ENCODE measurements around the gene C17orf50.
A peak's percentile ranks its signal among the peaks of the same experiment; 100 is the strongest.

C17orf50 gene

DNA sequence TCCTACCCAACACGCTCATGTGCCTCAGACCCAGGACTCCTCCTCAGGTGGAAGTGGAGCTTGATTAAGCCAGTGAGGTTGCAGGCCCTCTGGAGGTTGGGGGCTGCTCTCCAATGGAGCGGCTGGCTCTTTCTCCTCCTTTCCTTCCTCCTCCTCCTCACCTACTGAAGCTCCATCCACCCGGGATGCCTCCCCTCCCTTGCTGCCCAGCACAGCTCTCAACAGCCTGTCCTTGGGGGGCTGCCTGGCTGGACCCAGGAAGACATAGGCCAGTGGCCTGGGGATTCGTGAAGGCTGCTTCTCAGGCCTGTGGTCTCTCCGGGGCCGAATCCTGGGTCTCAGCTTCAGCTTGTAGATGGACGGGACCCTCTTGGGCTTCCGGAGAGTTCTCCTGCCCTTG, 15.9 kb upstream of the C17orf50 start:
- TF ChIP-seq, protein P1, sequence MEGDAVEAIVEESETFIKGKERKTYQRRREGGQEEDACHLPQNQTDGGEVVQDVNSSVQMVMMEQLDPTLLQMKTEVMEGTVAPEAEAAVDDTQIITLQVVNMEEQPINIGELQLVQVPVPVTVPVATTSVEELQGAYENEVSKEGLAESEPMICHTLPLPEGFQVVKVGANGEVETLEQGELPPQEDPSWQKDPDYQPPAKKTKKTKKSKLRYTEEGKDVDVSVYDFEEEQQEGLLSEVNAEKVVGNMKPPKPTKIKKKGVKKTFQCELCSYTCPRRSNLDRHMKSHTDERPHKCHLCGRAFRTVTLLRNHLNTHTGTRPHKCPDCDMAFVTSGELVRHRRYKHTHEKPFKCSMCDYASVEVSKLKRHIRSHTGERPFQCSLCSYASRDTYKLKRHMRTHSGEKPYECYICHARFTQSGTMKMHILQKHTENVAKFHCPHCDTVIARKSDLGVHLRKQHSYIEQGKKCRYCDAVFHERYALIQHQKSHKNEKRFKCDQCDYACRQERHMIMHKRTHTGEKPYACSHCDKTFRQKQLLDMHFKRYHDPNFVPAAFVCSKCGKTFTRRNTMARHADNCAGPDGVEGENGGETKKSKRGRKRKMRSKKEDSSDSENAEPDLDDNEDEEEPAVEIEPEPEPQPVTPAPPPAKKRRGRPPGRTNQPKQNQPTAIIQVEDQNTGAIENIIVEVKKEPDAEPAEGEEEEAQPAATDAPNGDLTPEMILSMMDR (IDR thresholded peaks at IDR 0.05; ENCODE audit: low read depth, low read length): no peak
- in situ Hi-C loops (cut with HindIII; ENCODE audit: low sequenced_read_pairs): no loop called here
- no peak overlapping the region for H3K4me3 ChIP-seq (ENCODE audit: low read depth, low read length)
- DNase-seq (ENCODE audit: low read depth, low spot score): no peak

DNA sequence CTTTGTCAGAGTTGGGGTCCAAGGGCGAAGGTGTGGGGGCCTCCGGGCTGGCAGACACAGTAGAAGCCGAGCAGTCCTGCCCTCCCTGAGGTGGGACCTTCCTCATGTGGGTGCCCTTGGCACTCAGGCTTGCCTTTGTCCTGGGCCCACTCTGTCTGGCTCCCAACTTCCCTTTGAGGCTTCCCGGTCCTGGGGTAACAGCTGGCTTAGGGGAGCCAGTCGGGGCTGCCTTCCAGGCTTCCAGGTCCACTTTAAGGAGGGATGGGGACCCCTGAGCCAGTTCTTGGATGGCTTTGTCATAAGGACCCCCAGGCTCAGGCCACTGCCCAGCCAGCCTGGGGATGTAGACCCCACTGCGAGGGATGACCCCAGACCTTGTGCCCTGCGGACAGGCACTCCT, 15.4 kb upstream of the C17orf50 start:
- no peak overlapping the region for H3K4me3 ChIP-seq (ENCODE audit: low read depth, low read length)
- DNase-seq (ENCODE audit: low read depth, low spot score): no peak
- in situ Hi-C loops (cut with HindIII; ENCODE audit: low sequenced_read_pairs): no loop called here
- TF ChIP-seq, protein P1 (IDR thresholded peaks at IDR 0.05; ENCODE audit: low read depth, low read length): no peak

DNA sequence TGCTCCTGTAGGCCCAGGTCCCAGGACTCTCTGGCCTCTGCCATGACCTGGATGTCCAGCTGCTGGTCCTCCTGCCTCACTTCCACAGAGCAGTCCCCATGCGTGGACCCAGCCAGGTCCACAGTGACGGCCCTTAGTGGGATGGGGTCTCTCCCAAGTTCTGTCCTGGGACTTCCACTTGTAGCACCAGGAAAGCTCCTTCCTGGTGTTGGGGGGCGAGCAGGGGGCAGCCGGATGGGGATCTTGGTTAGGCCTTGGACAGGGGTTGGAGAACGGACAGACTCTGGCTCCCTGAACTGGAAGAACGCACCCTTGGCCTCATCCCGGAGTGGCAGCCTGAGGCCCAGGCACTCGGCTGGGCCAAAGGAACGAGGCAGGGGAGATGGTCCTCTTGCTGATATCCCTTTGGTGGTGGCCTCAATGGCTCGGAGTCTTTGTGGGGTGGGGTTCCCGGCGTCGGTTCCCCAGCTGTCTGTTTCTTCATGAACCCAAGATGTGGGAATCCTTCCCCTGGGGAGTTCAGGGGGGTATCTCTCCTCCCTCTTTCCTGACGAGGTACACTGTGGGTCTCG, 14.9 kb upstream of the C17orf50 start:
- no peak for DNase-seq (ENCODE audit: low read depth, low spot score)
- H3K4me3 ChIP-seq (ENCODE audit: low read depth, low read length): no peak overlapping the region
- in situ Hi-C loops (cut with HindIII; ENCODE audit: low sequenced_read_pairs): no loop called here
- TF ChIP-seq, protein P1 (IDR thresholded peaks at IDR 0.05; ENCODE audit: low read depth, low read length): no peak

DNA sequence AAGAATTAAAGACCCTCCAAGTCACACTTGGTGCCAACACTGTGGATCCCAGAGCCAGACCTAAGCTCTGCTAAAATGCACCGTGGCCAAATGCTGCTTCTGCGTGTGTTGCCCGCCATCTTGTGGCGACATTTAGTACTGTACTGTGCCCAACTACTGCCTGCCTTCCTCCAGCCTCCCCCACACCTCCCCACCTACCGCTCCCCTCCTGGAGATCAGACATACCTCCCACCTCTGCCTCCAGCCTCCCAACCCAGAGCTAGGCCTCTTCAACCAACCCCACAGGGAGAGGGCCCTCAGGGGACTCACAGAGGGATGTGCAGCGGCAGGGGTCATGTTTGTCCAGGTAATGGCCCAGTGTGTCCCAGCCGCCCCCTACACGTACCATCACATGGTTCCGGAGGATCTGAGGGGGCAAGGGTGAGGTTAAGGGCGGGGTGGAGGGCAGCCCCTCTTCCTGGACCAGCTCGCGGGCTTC, 13.1 kb upstream of the C17orf50 start:
- no peak overlapping the region for H3K4me3 ChIP-seq (ENCODE audit: low read depth, low read length)
- in situ Hi-C loops (cut with HindIII; ENCODE audit: low sequenced_read_pairs): no loop called here
- DNase-seq (ENCODE audit: low read depth, low spot score): peak; percentile 68
- TF ChIP-seq, protein P1 (IDR thresholded peaks at IDR 0.05; ENCODE audit: low read depth, low read length): peak; percentile 78

DNA sequence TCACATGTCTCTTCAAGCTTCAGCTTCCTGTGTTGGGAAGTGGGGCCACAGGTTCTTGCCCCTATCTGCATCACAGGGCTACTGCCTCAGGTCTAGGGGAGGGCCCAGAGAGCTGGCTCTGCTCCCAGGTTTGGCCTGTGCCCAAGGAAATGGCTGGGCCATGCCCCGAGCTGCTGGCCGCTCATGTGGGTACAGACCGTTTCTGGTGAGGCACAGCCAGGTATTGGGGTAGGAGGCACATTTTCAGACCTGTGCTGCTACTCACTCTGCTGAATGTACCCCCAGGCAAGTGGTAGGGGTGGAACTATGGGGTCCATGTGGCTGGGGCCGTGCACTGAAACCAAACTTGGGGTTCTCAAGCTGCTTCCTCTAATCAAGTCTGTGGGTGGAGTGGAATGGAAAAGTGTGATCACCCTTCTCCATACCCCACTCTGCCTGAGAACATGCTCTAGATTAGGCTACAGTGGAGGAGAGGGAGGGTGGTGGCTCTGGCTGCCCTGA, 12.3 kb upstream of the C17orf50 start:
- TF ChIP-seq, protein P1 (IDR thresholded peaks at IDR 0.05; ENCODE audit: low read depth, low read length): no peak
- in situ Hi-C loops (cut with HindIII; ENCODE audit: low sequenced_read_pairs): no loop called here
- DNase-seq (ENCODE audit: low read depth, low spot score): no peak

DNA sequence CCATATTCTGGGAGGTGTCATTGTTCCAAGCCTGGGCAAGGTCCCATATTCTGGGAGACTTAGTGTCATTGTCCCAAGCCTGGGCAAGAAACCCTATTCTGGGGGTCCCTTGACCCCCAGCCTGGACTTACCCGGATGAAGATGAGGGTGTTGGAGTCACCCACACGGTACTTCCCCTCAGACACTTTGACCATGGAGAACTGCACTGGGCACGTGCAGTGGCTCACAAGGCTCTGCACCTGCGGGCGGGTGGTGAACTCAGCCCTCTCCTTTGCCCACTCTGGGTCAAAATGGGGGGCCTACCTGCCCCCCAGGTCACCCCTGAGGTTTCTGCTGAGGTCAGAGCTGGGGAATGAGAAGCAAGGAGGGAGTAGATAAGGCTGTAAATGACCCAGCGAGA, 11.7 kb upstream of the C17orf50 start:
- DNase-seq (ENCODE audit: low read depth, low spot score): no peak
- H3K4me3 ChIP-seq (ENCODE audit: low read depth, low read length): no peak overlapping the region
- TF ChIP-seq, protein P1 (IDR thresholded peaks at IDR 0.05; ENCODE audit: low read depth, low read length): no peak
- in situ Hi-C loops (cut with HindIII; ENCODE audit: low sequenced_read_pairs): no loop called here

More for the DNA sequence above, 12.3 kb upstream of the C17orf50 start:
- H3K4me3 ChIP-seq (ENCODE audit: low read depth, low read length): no peak overlapping the region

Measured in astrocyte of the spinal cord (primary cell).